ENCODE results near the gene GPR31.
"Not testable (repeated sequence)": the region's sequence is repeated elsewhere in the genome, so short reads cannot be mapped to it uniquely, and the experiment has no call there.

- TF ChIP-seq JUN (IDR thresholded peaks at IDR 0.05); POLR2A (IDR thresholded peaks at IDR 0.05; ENCODE audit: low read length): not testable (repeated sequence)
- TF ChIP-seq, protein P1, sequence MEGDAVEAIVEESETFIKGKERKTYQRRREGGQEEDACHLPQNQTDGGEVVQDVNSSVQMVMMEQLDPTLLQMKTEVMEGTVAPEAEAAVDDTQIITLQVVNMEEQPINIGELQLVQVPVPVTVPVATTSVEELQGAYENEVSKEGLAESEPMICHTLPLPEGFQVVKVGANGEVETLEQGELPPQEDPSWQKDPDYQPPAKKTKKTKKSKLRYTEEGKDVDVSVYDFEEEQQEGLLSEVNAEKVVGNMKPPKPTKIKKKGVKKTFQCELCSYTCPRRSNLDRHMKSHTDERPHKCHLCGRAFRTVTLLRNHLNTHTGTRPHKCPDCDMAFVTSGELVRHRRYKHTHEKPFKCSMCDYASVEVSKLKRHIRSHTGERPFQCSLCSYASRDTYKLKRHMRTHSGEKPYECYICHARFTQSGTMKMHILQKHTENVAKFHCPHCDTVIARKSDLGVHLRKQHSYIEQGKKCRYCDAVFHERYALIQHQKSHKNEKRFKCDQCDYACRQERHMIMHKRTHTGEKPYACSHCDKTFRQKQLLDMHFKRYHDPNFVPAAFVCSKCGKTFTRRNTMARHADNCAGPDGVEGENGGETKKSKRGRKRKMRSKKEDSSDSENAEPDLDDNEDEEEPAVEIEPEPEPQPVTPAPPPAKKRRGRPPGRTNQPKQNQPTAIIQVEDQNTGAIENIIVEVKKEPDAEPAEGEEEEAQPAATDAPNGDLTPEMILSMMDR (IDR thresholded peaks at IDR 0.05), result not testable (repeated sequence)
Measured at GRCh38 chr6:167172011-167172410, 14.2 kb upstream of the GPR31 start.

Measured in A549 (cell line).